ENCODE measurements around the gene COL23A1. TPM values are rescaled to one million over a fixed set of nuclear protein-coding genes. Genes with fewer than 3 reads are reported as not detected.

Gene COL23A1
- total RNA-seq, 2 donors from 2014 or later: 0.16 to 0.24 TPM

DNA sequence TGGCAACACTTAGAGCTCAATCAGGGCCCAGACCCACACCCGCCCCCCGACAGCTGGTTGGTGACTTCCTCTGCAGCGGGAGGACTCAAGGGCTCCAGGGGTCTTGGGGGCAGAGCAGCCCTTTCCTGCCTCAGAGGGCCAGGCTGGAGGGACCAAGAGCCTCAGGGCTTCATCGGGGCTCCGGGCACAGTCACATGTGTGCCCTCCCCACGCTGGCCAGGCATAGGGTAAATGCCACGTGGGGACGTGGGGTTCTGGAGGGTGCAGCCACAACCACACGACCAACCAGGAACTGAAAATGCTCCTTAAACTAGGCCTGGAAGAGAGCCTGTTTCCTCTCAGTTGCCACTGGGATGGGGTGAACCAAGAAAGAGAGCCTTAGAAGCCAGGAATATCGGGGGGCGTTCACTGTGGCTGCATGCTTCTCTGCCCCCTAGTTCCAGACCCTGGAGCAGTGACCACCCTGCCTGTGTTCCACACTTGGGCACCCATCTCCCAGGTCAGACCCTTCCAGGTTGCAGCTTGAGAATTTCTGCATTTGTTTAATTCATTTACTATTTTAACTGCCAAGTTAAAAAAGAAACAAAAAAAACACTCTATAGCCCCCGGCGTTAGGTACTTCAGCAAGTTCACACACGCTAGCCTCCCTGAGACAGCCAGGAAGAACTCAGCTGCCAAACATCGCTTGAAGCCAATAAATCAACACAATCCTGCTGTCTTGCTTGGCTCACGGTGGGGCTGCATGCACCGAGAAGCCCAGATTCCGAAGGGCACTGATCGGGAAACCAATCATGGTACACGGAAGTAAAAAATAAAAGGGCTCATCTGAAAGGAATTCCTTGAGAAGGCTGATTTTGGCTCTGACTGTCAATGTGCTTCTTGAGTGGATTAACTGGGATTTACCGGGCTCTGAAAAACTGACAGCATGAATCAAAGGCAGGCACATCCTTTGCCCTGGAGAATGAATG lies 301.5 kb downstream of the COL23A1 start:
- Mint-ChIP-seq H3K4me1 (no peaks in the 10 kb centered on the region), H3K4me3 (no peak overlapping the region), H3K27ac (no peak overlapping the region), H3K36me3 (ENCODE audit: low read depth) (no peaks in the 10 kb centered on the region), H3K9me3 (peaks cover 6% of the 10 kb centered on the region), H3K27me3 (peaks cover 21% of the 10 kb centered on the region)
- no peak for ATAC-seq (replicated peaks)

DNA sequence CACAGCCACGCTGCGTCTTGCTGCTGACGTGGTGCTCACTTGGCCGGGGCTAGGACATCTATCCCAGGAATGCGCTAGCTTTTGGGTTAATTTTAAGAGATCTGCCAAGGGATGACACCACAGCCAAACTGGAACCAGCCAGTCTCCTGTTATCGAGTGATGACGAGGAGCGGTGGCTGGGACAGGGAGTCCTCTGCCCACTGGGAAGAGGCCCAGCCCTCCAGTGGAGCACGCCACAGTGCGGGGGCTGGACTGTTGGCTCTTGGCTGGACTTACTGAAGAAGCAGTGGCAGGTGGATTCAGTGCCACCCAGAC lies 302.4 kb downstream of the COL23A1 start:
- Mint-ChIP-seq H3K4me3 (no peak overlapping the region), H3K4me1 (no peaks in the 10 kb centered on the region), H3K27me3 (peaks cover 21% of the 10 kb centered on the region), H3K9me3 (peaks cover 10% of the 10 kb centered on the region), H3K36me3 (ENCODE audit: low read depth) (no peaks in the 10 kb centered on the region), H3K27ac (no peak overlapping the region)
- no peak for ATAC-seq (replicated peaks)

DNA sequence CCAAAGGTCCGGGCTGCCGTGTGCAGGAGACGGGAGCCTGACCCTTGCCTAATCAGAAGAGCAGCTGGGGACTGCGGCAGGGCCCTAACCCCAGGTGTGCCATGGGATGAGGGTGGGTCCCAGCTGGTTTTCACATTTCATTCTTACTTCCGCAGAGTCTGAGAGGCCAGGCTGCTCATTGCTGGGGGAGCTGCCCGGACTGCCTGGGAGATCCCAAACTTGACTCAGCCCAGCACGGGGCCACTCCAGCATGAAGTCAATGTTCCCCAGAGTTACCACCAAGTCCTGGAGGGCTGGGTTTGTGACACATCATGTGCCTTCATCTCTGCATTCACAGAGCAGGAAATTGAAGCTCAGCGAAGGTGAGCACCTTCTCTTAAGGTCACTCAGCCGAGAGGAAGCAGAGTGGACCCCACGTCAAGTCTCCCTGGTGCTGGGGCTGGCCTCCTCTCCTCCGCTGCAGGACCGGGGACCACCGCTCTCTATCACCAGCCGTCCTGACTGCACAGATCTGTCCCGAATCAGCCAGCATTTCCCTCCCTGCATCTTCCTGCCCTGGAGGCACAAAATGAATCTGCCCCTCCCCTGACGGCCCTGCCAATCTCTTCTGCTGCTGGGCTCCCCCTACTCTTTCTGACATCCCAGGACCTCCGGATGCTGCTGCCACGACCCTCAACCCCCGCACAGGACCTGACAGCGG lies 303.0 kb downstream of the COL23A1 start:
- Mint-ChIP-seq H3K4me3 (no peak overlapping the region), H3K27ac (no peak overlapping the region), H3K36me3 (ENCODE audit: low read depth) (no peaks in the 10 kb centered on the region)

DNA sequence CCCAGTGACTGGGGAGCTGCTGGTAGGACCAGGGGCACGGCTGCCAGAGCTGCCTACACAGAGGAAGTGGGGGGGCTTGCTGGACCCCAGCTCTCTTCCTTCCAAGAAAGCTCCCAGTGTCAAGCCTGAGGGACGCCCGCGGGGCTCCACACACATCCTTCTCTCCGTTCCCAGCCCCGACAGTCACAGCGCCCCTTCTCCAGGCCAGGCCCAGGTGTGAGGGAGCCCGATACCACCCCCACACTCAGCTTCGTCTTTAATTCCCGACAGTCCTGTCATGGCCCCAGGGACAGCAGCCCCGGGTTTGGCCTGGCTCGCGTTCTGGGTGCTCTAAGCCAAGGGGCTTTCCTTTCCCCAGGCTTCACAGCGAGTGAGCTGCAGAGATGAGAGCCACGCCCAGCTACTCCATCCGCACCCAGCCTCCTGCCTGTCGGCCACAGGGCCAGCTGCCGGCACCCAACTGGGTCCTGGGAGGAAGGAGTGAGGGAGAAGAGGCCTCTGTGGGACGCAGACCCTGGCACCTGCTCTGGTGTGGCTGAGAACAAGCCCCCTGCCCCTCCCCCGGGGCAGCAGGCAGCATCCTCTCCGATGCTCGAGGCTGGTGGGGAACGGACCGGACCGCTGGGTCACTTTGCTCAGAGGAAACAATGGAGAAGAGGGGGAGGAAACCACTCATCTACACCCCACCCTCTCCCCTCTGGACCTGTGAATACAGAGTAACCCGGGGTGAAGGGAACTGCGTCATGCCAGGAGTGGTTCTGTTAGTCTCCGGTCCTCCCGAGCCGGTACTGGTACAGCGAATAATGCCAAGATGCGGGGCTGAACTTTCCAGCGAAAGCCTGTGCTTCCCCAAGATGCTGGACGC lies 303.7 kb downstream of the COL23A1 start:
- Mint-ChIP-seq H3K4me1 (no peaks in the 10 kb centered on the region), H3K9me3 (peaks cover 10% of the 10 kb centered on the region), H3K27me3 (peaks cover 15% of the 10 kb centered on the region), H3K36me3 (ENCODE audit: low read depth) (no peaks in the 10 kb centered on the region), H3K4me3 (no peak overlapping the region), H3K27ac (no peak overlapping the region)
- ATAC-seq (replicated peaks): no peak

More for the DNA sequence above, 303.0 kb downstream of the COL23A1 start:
- no peaks in the 10 kb centered on the region for H3K4me1 Mint-ChIP-seq
- peaks cover 20% of the 10 kb centered on the region for H3K27me3 Mint-ChIP-seq
- H3K9me3 Mint-ChIP-seq: peaks cover 10% of the 10 kb centered on the region
- no peak for ATAC-seq (replicated peaks)

DNA sequence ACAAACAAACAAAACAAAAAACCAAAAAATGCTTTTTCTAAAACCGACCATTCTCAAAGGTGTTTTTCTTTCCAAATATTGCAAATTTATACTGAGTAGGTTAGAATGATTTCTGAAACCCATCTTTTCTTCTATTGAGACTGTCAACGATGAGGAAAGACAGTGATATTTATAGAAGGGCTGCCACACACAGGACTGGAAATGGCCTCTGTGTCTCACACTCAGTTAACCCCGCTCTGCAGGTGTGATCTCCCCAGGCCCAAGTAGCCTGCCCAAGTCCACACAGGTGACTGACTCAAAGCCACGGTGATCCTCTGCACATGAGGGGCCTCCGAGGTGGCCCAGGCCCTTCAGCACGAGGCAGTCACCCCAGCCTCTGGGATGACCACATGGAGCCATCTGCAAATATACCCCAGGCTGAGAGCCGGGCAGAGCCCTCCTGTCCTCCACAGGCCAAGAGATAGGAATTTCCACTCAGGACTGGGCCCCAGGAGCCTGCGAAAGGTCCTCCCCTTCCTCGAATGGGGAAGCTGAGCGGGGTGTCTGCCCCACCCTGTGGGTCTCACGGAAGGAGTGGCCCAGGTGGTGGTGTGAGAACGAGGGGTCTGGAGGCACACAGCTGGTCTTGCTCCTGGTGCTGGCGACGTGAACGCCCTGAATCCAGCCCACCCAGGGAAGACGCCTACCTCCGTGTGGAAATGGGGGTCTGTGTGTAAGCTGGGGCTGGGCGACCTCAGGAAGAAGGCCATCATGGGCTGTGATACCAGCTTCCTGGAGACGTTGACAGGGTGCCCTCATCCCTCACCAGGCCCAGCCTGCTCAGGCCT lies 304.6 kb downstream of the COL23A1 start:
- H3K27ac Mint-ChIP-seq: no peak overlapping the region
- no peak overlapping the region for H3K4me3 Mint-ChIP-seq
- H3K4me1 Mint-ChIP-seq: no peaks in the 10 kb centered on the region
- peaks cover 10% of the 10 kb centered on the region for H3K9me3 Mint-ChIP-seq
- peaks cover 6% of the 10 kb centered on the region for H3K27me3 Mint-ChIP-seq
- ATAC-seq (replicated peaks): no peak
- H3K36me3 Mint-ChIP-seq (ENCODE audit: low read depth): no peaks in the 10 kb centered on the region

DNA sequence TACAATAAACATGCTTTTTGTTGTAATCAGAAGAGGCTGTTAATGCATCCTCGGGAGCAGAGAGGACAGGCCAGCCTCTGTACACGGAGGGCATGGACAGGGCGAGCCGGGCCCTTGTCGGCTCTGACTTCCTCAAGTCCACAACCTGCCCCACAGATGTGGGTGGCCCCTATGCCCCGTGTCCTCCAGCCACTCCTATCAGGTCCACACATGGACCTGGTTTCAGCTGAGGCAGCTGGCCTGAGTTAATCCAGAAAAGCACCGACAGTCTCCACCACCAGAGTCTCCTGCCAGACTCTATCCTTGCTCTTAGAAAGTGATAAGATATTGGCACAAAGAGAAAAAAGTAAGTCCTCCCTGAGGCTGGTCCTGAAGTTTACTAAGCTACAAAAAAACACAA lies 305.2 kb downstream of the COL23A1 start:
- no peak for ATAC-seq (replicated peaks)
- H3K36me3 Mint-ChIP-seq (ENCODE audit: low read depth): no peaks in the 10 kb centered on the region
- H3K4me3 Mint-ChIP-seq: no peak overlapping the region
- peaks cover 10% of the 10 kb centered on the region for H3K9me3 Mint-ChIP-seq
- no peaks in the 10 kb centered on the region for H3K4me1 Mint-ChIP-seq
- H3K27ac Mint-ChIP-seq: no peak overlapping the region
- peaks cover 4% of the 10 kb centered on the region for H3K27me3 Mint-ChIP-seq

DNA sequence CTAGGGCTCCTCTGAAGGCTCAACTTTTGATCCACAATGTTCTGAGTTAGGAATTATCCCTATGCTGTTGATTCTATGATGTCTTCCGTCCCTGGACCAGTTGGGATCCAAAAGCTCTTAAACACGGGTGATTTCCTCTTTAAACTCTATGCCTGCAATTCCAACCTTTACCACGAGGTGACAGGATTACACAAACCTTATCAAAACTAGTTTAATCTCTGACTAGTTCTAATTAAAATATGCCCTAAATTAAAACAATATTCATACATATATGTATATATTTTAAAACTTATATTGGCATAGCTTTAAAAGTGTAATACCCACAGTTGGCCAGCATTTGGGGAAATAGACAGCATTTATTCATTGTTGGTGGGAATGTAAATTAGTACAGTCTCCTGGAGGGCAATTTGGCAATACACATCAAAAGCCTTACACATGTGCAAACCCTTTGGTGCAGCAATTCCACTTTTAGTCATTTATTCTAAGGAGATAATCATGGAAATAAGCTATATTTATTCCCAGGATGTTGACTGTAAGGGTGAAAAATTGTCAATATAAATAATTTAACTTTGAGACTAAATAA lies 306.0 kb downstream of the COL23A1 start:
- no peak for ATAC-seq (replicated peaks)
- Mint-ChIP-seq H3K4me1 (no peaks in the 10 kb centered on the region), H3K9me3 (peaks cover 10% of the 10 kb centered on the region), H3K27ac (no peak overlapping the region), H3K27me3 (peaks cover 9% of the 10 kb centered on the region), H3K36me3 (ENCODE audit: low read depth) (no peaks in the 10 kb centered on the region), H3K4me3 (no peak overlapping the region)

DNA sequence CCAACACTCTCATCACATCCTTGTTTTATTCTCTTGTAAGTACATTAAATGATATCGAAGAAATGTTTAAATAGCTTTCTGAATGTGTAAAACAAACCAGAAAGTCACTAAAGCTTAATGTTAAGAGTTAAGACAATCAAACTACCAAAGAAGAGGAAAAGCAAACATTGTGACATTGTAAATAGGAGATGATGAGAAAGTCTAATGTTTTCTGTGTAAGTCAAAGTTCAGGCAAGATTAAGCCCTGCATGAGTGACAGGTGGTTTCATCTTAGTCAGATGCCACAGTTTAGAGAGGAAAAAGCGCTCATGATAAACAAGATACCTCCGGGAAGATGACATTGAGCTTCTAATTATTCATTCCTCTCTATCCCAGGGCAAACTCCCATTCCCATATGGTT lies 306.7 kb downstream of the COL23A1 start:
- H3K4me3 Mint-ChIP-seq: no peak overlapping the region
- peaks cover 10% of the 10 kb centered on the region for H3K9me3 Mint-ChIP-seq
- no peak overlapping the region for H3K27ac Mint-ChIP-seq
- H3K36me3 Mint-ChIP-seq (ENCODE audit: low read depth): no peaks in the 10 kb centered on the region
- H3K4me1 Mint-ChIP-seq: no peaks in the 10 kb centered on the region
- H3K27me3 Mint-ChIP-seq: peaks cover 8% of the 10 kb centered on the region
- ATAC-seq (replicated peaks): no peak

DNA sequence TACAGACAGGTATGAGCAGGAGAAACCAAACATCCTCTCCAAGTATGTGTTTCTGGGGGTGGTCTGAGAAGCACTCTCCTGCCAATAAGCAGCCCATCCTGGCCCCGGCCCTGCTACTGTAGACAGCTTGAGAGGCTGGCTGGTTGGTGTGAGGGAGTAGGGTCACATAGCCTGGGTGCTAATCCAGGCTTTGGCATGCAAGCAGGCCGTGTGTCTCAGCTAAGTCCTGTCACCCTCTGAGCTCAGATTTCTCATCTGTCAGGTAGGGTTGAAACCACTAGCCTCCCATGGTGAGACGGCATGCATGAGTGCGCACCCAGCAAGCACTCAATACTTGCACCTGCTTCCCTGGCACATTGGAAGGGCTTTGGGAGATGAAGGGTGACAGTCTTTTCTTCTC lies 307.8 kb downstream of the COL23A1 start:
- no peaks in the 10 kb centered on the region for H3K36me3 Mint-ChIP-seq (ENCODE audit: low read depth)
- peaks cover 11% of the 10 kb centered on the region for H3K27me3 Mint-ChIP-seq
- ATAC-seq (replicated peaks): no peak
- H3K27ac Mint-ChIP-seq: no peak overlapping the region
- no peaks in the 10 kb centered on the region for H3K4me1 Mint-ChIP-seq
- no peak overlapping the region for H3K4me3 Mint-ChIP-seq
- peaks cover 10% of the 10 kb centered on the region for H3K9me3 Mint-ChIP-seq

DNA sequence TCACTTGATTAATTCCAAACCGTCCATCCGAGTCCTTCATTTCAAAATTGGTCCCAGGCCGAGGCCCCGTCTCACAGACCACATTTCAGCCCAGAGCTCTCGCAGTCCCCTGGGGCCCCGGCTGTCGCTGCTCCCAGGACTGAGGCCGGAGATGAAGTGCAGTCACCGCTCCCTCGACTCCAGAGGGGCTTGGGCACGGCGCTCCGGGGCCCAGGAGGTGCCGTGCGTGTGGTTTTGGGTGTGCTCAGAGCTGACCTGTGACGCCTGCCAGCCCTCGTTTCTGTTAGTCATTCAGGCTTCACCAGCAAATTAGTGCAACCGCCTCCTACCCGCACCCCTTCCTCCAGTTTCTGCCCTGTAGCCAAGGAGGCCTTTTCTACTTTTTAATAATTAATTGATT lies 308.9 kb downstream of the COL23A1 start:
- H3K36me3 Mint-ChIP-seq (ENCODE audit: low read depth): no peaks in the 10 kb centered on the region
- H3K4me1 Mint-ChIP-seq: no peaks in the 10 kb centered on the region
- no peak overlapping the region for H3K4me3 Mint-ChIP-seq
- ATAC-seq (replicated peaks): no peak
- peaks cover 11% of the 10 kb centered on the region for H3K27me3 Mint-ChIP-seq
- peaks cover 10% of the 10 kb centered on the region for H3K9me3 Mint-ChIP-seq
- no peak overlapping the region for H3K27ac Mint-ChIP-seq

DNA sequence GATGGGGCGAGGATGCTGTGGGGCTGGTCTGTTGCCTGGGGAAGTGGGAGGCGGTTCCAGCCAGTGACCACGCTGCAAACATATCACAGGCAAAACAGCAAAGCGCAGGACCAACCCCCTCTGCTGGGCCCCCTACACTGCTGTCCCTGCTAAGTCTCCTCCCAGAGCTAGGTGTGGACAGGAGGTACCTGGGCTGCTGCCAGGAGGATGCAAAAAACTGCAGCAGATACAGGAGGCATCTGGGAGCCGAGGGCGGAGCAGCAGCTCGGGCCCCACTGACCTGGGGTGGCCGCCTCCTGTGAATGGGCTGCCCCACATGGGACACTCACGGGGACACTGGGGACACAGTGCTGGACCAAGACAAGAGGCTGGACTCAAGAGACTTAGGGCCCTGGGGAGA lies 309.6 kb downstream of the COL23A1 start:
- no peak for ATAC-seq (replicated peaks)
- Mint-ChIP-seq H3K27ac (no peak overlapping the region), H3K27me3 (peaks cover 11% of the 10 kb centered on the region), H3K9me3 (peaks cover 10% of the 10 kb centered on the region), H3K36me3 (ENCODE audit: low read depth) (no peaks in the 10 kb centered on the region), H3K4me3 (no peak overlapping the region), H3K4me1 (no peaks in the 10 kb centered on the region)

DNA sequence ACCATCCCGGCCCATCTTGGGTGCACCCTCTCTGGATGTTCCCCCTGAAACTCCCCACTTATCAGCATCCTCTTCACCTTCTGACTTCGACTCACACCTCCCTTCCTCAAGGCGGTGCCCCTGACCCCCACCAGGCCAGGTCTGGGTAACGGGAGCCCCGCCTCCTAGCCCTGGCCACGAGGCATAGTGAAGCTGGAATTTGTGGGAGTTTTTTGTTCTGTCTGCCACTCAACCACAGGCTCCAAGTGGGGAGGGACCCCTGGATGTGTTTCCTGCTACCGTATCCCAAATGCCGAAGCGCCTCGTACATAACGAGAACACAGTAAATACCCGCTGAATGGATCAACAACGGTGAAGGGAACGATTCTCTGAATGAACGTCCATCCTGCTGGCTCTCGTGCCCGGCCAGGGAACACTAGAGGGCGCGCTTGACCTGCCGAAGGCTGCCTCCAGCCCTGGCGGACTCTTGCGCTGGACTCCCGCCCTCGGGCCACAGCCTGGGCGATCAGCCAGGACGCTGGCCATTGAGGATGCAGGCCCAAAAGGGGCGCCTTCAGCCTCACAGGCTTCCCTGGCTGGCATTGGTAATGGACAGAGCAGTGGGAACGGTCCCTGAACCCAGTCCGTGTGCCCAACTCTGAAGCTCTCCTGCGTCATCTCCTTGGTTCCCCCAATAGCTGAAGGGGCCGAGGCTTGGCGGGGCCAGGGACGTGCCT lies 310.3 kb downstream of the COL23A1 start:
- ATAC-seq (replicated peaks): peak; percentile 76
- Mint-ChIP-seq H3K4me1 (no peaks in the 10 kb centered on the region), H3K27ac (peak overlapping the region; percentile 35), H3K4me3 (no peak overlapping the region), H3K36me3 (ENCODE audit: low read depth) (no peaks in the 10 kb centered on the region), H3K9me3 (peaks cover 10% of the 10 kb centered on the region), H3K27me3 (peaks cover 11% of the 10 kb centered on the region)
